Activated T-helper 1 cell treated with anti-CD3 and anti-CD28 coated beads, Interleukin-12 subunit alpha, Interleukin-12 subunit beta, Interleukin-2, Interleukin-4 antibody, amounts not matched to agents 30 ng/mL and 10 ng/mL and 1 ng/mL, durations not matched to agents 14 hours and 24 hours and 36 hours (primary cell): ENCODE measurements around the gene UBE2J2. TPM values are rescaled to one million over a fixed set of nuclear protein-coding genes. Genes with fewer than 3 reads are reported as not detected.
A peak's percentile ranks its signal among the peaks of the same experiment; 100 is the strongest.

Experiments
- DNase-seq: peaks from one replicate; pipeline ENCODE4 v3.0.0; 2021; ENCODE audit warnings: low spot score
- H3K27ac Mint-ChIP-seq: one replicate; pipeline ENCODE4 v1.8.0; 2021; ENCODE audit warnings: mild to moderate bottlenecking, mixed read lengths
- H3K27me3 Mint-ChIP-seq: one replicate; pipeline ENCODE4 v1.8.0; 2022; ENCODE audit warnings: mild to moderate bottlenecking, moderate library complexity, mixed read lengths; ENCODE audit not compliant: insufficient read depth
- H3K36me3 Mint-ChIP-seq: one replicate; pipeline ENCODE4 v1.8.0; 2021; ENCODE audit warnings: low read depth, mixed read lengths
- H3K4me1 Mint-ChIP-seq: one replicate; pipeline ENCODE4 v1.8.0; 2021; ENCODE audit warnings: low read depth, mixed read lengths
- H3K4me3 Mint-ChIP-seq: one replicate; pipeline ENCODE4 v1.8.0; 2021; ENCODE audit warnings: mild to moderate bottlenecking, moderate library complexity, mixed read lengths
- H3K9me3 Mint-ChIP-seq: one replicate; pipeline ENCODE4 v1.8.0; 2021; ENCODE audit warnings: mixed read lengths
- intact Hi-C: fragments of 100-400 bp; cut with micrococcal nuclease; formaldehyde crosslinking; loops from one replicate; pipeline ENCODE4 v1.15.1; 2024
- total RNA-seq: library from RNA; stranded (reverse); gene quantifications from 2 replicates; pipeline ENCODE4 v1.2.3, GENCODE V29; 2022

The UBE2J2 gene
- total RNA-seq, 1 donor from 2014 or later, result 99.5 TPM

DNA sequence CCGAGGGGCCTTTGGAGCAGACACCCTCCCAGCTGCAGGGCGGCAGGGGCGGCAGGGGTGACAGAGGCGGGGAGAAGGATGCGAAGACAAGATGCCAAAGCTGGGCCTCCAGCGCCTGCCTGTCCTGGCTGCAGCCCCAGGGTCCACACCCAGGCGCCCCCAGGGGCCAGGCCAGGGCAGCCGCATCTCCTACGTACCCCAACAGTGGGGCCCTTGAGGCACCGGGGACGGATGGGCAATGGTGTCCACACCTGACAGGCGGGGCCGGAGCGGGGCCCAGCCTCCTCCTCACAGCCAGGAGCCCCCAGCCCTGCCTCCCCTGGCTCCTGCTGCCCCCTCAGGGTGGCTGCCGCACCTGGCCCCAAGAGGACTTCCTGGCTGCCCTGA, 34.4 kb downstream of the UBE2J2 start:
- peaks cover 2% of the 10 kb centered on the region for H3K36me3 Mint-ChIP-seq
- intact Hi-C loops, result no loop called here
- no peak overlapping the region for H3K4me3 Mint-ChIP-seq
- H3K27me3 Mint-ChIP-seq, result no peaks in the 10 kb centered on the region
- H3K27ac Mint-ChIP-seq, result no peak overlapping the region
- no peaks in the 10 kb centered on the region for H3K9me3 Mint-ChIP-seq
- DNase-seq, result no peak
- H3K4me1 Mint-ChIP-seq, result peaks cover 4% of the 10 kb centered on the region

DNA sequence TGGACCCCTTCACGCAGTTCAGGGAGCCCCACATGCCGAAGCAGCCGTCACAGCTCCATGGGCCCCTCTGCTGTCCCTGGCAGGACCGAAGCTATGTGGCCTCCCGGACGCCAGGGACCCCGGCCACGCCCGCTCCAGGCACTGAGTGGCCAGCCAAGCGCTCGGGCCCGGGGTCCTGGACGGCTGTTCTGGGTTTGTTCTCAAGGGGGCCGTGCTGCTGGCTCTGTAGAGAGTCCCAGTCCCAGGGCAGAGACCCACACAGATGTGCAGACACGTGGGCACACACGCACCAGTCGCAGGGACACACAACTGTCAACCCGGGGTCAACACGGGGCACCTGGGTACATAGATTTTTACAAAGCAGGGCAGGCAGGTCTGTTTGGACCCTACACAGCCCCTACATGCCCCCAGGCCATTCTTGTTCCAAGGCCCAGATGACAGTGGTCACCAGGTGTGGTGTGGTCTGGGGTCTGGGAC, 34.9 kb downstream of the UBE2J2 start:
- H3K36me3 Mint-ChIP-seq, result peaks cover 7% of the 10 kb centered on the region
- H3K4me1 Mint-ChIP-seq, result peaks cover 9% of the 10 kb centered on the region
- no peaks in the 10 kb centered on the region for H3K27me3 Mint-ChIP-seq
- H3K4me3 Mint-ChIP-seq, result no peak overlapping the region
- DNase-seq, result no peak
- intact Hi-C loops, result no loop called here
- no peak overlapping the region for H3K27ac Mint-ChIP-seq
- no peaks in the 10 kb centered on the region for H3K9me3 Mint-ChIP-seq

DNA sequence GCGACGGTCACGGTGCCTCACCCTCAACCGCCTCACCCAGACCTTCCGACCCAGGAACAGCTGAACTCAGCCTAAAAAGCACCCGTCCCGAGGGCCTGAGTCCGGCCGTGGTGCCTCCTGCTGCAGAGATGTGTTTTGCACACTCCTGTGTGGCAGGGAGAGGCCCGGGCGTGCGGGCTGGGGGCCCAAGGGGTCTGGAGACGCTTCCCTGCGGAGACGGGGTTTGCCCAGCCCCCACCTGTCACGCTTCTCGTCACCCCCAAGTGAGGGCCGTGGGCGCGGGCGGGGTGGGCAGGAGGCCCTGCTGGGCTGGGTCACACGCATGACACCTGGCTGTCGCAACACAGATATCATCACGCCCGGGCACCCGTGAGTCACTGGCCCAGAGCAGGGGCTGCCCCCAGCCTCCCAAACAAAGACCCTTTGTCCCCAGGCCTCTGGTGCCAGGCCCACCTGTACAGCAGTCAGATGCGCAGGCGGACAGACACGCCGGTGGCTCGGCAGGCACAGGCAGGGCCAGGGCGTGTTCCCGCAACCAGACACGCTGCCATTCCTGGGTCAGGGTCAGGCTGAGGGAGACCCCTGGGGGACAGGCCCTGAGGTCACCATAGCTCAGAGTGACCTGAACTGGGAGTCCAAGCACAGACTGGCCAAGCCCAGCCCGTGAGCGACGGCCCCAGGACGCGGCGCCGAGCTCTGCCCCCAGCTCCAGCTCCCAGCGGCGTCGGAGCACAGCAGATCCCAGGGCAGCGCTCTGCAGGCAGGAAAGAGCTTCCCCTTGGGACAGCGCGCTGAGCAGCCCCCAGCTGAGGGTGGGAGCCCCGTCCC, 35.6 kb downstream of the UBE2J2 start:
- no peak overlapping the region for H3K27ac Mint-ChIP-seq
- peaks cover 13% of the 10 kb centered on the region for H3K4me1 Mint-ChIP-seq
- DNase-seq, result no peak
- H3K27me3 Mint-ChIP-seq, result no peaks in the 10 kb centered on the region
- H3K9me3 Mint-ChIP-seq, result no peaks in the 10 kb centered on the region
- peaks cover 11% of the 10 kb centered on the region for H3K36me3 Mint-ChIP-seq
- intact Hi-C loops, result no loop called here
- no peak overlapping the region for H3K4me3 Mint-ChIP-seq

DNA sequence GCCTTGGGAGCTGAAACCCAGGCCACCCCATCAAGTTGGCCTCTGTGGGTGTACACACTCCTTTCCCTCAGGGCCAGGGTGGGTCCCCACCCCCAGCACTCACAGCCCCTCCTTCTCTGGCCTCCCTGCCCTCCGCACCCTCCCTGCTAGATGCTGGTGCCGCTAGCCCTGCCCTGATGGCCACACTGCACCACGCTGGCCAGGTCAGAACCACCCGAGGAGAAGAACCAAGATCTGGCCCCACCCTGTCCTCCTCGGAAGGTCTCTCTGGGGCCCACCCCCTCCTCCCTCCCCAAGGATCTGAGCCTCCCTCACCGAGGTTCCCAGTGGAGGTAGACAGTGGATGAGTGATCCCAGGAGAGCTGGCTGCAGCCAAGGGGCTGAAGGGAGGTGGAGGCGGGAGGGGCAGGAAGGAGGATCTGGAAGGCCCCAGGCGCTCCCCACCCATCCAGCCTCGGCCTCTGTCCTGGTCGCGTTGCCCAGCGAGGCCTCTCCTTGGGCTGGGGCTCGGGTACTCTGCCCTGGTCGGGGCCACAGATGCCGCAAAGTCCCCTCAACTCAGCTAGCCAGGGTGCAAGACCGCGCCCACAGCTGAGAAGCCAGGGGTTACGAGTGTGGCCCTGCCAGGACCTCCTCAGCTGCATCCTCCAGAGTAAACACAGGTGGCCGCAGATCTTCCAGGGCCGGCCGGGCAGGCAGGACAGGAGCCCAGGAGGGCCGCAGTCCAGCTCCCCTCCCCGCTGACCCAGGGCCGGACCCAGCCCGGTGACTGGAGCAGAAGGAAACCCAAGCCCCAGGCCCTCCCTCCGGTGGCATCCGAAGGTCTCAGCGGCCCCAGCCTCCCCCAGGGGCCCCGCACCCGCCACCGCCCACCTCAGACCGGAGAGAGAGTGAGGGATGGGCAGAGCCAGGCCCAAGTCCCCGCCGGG, 36.4 kb downstream of the UBE2J2 start:
- no peaks in the 10 kb centered on the region for H3K9me3 Mint-ChIP-seq
- H3K4me1 Mint-ChIP-seq, result peaks cover 13% of the 10 kb centered on the region
- H3K36me3 Mint-ChIP-seq, result peaks cover 11% of the 10 kb centered on the region
- intact Hi-C loops, result no loop called here
- DNase-seq, result no peak
- H3K4me3 Mint-ChIP-seq, result no peak overlapping the region
- no peaks in the 10 kb centered on the region for H3K27me3 Mint-ChIP-seq
- H3K27ac Mint-ChIP-seq, result no peak overlapping the region

DNA sequence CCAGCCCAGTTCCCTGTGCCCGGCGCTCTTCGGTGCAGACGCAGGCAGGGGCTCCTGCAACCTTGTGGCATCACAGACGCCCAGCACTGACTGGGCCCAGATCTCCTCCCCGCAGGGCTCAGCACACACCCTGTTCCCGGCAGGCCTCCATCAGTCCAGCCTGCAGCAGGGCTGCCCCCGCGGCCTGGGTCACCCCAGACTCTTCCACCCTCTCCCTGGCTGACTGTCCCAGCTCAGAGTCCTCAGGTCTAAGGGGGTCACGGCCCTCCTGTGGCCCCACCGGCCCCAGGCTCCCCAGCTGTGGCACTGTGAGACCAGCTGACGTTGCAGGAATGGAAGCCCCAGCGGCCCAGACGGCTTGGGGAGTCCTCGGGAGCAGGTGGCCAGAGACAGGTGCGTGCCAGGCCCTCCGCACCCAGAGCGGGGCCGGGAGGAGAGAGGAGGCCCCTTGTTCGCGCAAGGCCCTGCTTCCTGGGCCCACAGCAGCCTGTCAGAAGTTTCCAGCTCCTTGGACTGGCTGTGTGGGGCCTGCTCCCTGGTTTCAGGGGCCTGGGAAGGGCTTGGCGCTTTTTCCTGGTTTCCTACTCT, 37.4 kb downstream of the UBE2J2 start:
- H3K36me3 Mint-ChIP-seq, result peaks cover 11% of the 10 kb centered on the region
- peaks cover 13% of the 10 kb centered on the region for H3K4me1 Mint-ChIP-seq
- no peaks in the 10 kb centered on the region for H3K9me3 Mint-ChIP-seq
- intact Hi-C loops, result no loop called here
- H3K4me3 Mint-ChIP-seq, result no peak overlapping the region
- no peaks in the 10 kb centered on the region for H3K27me3 Mint-ChIP-seq
- no peak overlapping the region for H3K27ac Mint-ChIP-seq
- no peak for DNase-seq

DNA sequence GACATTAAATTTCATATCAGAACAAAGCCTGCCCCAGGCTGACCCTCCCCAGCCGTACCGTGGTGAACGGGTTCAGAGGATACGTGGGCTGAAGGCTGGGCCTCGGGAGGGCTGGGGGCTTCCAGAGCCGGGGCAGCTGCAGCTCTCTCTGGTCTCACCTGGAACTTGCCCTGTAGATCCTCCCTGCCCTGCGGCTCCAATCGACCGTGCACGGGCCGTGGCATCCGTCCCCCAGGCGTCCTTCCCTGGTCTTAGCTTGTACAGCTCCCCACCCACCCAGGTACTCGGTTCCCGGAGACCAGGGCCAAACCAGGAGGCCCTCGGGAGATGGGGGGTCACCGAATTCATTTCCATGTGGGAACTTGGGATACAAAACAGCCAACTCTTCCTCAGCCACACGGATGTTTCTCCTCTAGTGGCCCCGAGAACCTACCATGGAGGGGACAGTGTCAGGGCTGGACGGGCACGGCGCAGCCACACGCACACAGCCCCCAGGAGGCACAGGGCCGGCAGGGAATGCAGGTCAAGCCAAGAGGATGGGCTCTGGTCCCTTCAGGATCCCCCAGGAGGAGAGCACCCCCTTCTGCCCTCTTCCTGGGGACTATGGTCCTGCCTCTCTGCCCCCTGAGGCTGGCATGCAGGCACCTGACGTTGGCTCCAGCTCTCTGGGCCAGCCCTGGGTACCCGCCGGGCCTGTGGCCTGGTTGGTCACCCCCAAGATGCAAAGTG, 38.5 kb downstream of the UBE2J2 start:
- intact Hi-C loops, result no loop called here
- Mint-ChIP-seq H3K27ac (no peak overlapping the region), H3K4me1 (peaks cover 19% of the 10 kb centered on the region), H3K9me3 (no peaks in the 10 kb centered on the region), H3K27me3 (no peaks in the 10 kb centered on the region), H3K36me3 (peaks cover 17% of the 10 kb centered on the region), H3K4me3 (peak overlapping the region; percentile 11)
- no peak for DNase-seq

DNA sequence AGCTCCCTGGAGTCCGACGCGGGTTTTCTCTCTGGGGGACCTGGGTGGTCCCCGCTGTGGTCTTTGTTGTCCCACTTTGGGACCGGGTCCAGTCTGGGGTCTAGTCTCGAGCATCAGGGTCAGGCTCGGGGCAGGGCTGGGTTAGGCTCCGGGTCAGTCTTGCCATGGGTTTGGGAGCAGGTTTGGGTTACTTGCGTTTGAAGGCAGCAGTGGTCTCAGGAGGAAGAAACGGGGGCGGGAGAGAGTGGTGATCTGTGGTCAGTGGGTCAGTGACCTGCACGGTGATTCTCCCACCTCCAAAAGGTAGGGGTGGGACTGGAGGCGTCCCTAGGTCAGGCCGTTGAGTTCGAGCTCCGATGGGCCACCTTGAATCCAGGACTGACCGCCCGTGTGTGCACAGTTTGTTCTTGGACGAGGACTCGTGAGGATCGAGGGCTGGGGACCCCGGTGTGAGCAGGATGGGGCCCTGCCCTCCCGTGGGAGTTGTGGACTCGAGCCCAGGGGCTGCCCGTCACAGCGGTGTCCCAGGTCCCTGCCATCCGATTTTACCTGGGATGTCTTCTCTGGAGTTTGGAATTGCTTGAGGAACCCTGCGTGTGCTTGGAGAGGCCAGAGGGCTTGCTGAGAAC, 39.4 kb downstream of the UBE2J2 start:
- Mint-ChIP-seq H3K4me1 (peaks cover 26% of the 10 kb centered on the region), H3K36me3 (peaks cover 23% of the 10 kb centered on the region), H3K4me3 (peak overlapping the region; percentile 87), H3K27me3 (no peaks in the 10 kb centered on the region), H3K27ac (peak overlapping the region; percentile 91), H3K9me3 (no peaks in the 10 kb centered on the region)
- intact Hi-C loops, result loop anchor here (5.0 kb wide), 3 partner anchors 38 to 202 kb away; partner anchors contain the start of gene UBE2J2
- DNase-seq, result no peak

DNA sequence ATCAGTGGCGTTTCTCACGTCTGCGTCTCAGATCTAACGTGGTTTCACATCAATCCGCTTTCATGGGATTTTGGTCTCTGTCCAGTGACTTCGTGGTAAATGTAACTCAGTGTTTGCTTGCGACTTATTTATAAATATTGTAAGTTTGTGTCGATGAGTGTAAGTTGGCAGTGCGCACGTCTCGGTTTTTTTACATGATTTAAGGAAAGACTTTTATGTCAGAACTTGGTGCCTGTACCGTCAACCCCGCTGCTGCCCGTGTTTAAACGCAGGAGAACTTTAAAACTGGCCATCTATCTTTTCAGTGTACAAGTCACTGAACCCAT, 40.1 kb downstream of the UBE2J2 start:
- no peaks in the 10 kb centered on the region for H3K27me3 Mint-ChIP-seq
- H3K36me3 Mint-ChIP-seq, result peaks cover 23% of the 10 kb centered on the region
- peaks cover 27% of the 10 kb centered on the region for H3K4me1 Mint-ChIP-seq
- H3K4me3 Mint-ChIP-seq, result peak overlapping the region; percentile 87
- DNase-seq, result no peak
- H3K9me3 Mint-ChIP-seq, result no peaks in the 10 kb centered on the region
- peak overlapping the region; percentile 91 for H3K27ac Mint-ChIP-seq
- intact Hi-C loops, result loop anchor here (5.0 kb wide), 3 partner anchors 39 to 201 kb away; partner anchors contain the start of gene UBE2J2

DNA sequence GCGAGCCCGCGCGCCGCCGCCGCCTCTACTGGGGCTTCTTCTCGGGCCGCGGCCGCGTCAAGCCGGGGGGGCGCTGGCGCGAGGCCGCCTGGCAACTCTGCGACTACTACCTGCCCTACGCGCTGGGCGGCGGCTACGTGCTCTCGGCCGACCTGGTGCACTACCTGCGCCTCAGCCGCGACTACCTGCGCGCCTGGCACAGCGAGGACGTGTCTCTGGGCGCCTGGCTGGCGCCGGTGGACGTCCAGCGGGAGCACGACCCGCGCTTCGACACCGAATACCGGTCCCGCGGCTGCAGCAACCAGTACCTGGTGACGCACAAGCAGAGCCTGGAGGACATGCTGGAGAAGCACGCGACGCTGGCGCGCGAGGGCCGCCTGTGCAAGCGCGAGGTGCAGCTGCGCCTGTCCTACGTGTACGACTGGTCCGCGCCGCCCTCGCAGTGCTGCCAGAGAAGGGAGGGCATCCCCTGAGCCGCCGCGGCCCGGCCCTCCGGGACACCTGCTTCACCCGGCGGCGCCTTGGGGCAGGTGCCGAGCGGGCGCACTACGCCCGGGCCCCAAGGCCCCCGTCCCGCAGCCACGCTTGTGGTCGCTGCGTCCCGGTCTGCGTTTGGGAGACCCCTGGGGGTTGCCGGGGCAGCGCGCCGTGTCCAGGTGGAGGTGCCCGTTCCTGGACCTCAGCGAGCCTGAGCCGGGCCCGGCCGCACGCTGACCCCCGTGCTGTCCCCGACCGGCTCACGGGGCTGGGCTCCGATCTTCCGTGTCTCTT, 40.7 kb downstream of the UBE2J2 start:
- no peaks in the 10 kb centered on the region for H3K27me3 Mint-ChIP-seq
- peak overlapping the region; percentile 91 for H3K27ac Mint-ChIP-seq
- peak overlapping the region; percentile 87 for H3K4me3 Mint-ChIP-seq
- no peak for DNase-seq
- peaks cover 27% of the 10 kb centered on the region for H3K4me1 Mint-ChIP-seq
- H3K9me3 Mint-ChIP-seq, result no peaks in the 10 kb centered on the region
- peaks cover 23% of the 10 kb centered on the region for H3K36me3 Mint-ChIP-seq
- intact Hi-C loops, result loop anchor here (1.0 to 5.0 kb wide), 4 partner anchors 39 to 201 kb away; partner anchors contain the start of genes C1orf159 and UBE2J2

DNA sequence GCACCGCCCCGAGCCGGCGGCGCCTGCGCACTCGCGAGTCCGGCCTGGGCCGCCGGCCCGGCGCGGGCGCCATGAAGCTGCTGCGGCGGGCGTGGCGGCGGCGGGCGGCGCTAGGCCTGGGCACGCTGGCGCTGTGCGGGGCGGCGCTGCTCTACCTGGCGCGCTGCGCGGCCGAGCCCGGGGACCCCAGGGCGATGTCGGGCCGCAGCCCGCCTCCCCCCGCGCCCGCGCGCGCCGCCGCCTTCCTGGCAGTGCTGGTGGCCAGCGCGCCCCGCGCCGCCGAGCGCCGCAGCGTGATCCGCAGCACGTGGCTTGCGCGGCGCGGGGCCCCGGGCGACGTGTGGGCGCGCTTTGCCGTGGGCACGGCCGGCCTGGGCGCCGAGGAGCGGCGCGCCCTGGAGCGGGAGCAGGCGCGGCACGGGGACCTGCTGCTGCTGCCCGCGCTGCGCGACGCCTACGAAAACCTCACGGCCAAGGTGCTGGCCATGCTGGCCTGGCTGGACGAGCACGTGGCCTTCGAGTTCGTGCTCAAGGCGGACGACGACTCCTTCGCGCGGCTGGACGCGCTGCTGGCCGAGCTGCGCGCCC, 41.4 kb downstream of the UBE2J2 start, which contains the start of gene B3GALT6:
Gene B3GALT6 (plus strand): TSS at position 30 of the 588 bp plus-strand sequence. CDS start 42 bp downstream, at position 72.
- DNase-seq, result no peak
- Mint-ChIP-seq H3K4me1 (peaks cover 27% of the 10 kb centered on the region), H3K27me3 (no peaks in the 10 kb centered on the region), H3K27ac (peak within 1 kb of the TSS; percentile 90), H3K9me3 (no peaks in the 10 kb centered on the region), H3K4me3 (peak within 1 kb of the TSS; percentile 94), H3K36me3 (peaks cover 23% of the 10 kb centered on the region)
- intact Hi-C loops, result loop anchor here (1.0 to 5.0 kb wide), 4 partner anchors 40 to 200 kb away; partner anchors contain the start of genes C1orf159 and UBE2J2
